Measurements from ENCODE around the gene RBBP7. TPM values are rescaled to one million over a fixed set of nuclear protein-coding genes. Genes with fewer than 3 reads are reported as not detected.

Gene RBBP7
- total RNA-seq, 1 experiment from 2014 or later = 155 TPM

DNA sequence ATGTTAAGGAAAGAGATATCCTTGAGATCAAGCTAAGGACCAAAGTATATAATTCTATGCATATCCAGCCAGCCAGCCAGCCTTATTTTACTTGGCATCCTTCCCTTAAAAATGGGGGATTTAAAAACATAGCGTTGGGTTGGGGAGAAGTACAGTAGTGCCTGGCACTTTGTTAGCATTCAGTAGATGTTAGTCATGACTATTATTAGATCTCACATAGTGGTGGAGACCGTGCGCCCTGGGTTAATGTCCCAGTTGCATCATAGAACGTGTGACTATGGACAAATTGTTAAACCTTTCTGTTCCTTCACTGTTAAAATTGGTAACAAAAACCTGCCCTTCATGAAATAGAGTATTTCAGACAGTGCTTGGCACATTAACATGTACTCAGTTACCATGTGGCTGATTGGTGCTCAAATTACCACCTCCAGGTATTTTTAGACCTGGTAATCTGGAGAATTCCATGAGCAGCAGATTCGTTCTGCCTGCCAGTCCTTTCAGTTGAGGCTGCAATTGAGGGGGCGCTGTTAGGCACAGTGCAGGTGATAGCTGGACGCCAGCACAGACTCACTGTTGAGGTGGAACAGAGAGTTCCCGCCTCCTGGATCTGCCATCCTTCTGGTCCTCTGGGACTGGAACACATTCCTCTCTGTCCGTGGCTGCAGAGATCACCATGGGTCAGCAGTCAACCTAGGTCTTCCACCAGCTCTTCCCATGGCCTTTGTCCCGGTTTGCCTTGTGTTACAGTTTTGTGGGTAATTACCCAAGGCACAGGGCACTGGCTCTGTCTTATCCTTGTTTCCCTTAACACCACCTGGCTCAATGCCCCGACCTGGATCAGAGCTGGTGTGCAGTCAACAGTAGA is 31.7 kb downstream of the RBBP7 start:
- H3K27ac ChIP-seq (ENCODE audit: low read length) = no peak overlapping the region
- no TSS peak for BruUV-seq (replicated peaks)
- 0 out of 2 replicates have a peak, but pooled peaks cover 3% of the 10 kb centered on the region for H3K4me1 ChIP-seq (ENCODE audit: insufficient read depth, low read length)
- no peak for ATAC-seq
- H4K20me1 ChIP-seq (ENCODE audit: low read length) = no peaks in the 10 kb centered on the region
- H3K9me2 ChIP-seq (replicated peaks; ENCODE audit: low read length) = no peaks in the 10 kb centered on the region
- no peaks in the 10 kb centered on the region for H3K9me3 ChIP-seq (ENCODE audit: low read length)
- CTCF ChIA-PET = no interaction called here
- H3K27me3 ChIP-seq (ENCODE audit: low read length) = no peaks in the 10 kb centered on the region
- H3K79me2 ChIP-seq (ENCODE audit: low read length) = no peaks in the 10 kb centered on the region
- intact Hi-C loops (cut with micrococcal nuclease) = no loop called here
- DNase-seq = no peak
- H2AFZ ChIP-seq (ENCODE audit: low read length) = no peak overlapping the region
- POLR2A ChIA-PET (ENCODE audit: unreplicated experiment) = no interaction called here
- TF ChIP-seq EZH2 (IDR thresholded peaks at IDR 0.05; ENCODE audit: low read length, unreplicated experiment) (no peak), EZH2phosphoT487 (IDR thresholded peaks at IDR 0.05; ENCODE audit: borderline replicate concordance, low read length) (no peak)
- TF ChIP-seq, protein P1, sequence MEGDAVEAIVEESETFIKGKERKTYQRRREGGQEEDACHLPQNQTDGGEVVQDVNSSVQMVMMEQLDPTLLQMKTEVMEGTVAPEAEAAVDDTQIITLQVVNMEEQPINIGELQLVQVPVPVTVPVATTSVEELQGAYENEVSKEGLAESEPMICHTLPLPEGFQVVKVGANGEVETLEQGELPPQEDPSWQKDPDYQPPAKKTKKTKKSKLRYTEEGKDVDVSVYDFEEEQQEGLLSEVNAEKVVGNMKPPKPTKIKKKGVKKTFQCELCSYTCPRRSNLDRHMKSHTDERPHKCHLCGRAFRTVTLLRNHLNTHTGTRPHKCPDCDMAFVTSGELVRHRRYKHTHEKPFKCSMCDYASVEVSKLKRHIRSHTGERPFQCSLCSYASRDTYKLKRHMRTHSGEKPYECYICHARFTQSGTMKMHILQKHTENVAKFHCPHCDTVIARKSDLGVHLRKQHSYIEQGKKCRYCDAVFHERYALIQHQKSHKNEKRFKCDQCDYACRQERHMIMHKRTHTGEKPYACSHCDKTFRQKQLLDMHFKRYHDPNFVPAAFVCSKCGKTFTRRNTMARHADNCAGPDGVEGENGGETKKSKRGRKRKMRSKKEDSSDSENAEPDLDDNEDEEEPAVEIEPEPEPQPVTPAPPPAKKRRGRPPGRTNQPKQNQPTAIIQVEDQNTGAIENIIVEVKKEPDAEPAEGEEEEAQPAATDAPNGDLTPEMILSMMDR (conservative IDR thresholded peaks at IDR 0.05; ENCODE audit: low read depth, low read length) = no peak
- H3F3A ChIP-seq (ENCODE audit: low read length, unreplicated experiment) = no peaks in the 10 kb centered on the region
- no peak overlapping the region for H3K9ac ChIP-seq (ENCODE audit: low read length)
- H3K4me2 ChIP-seq (ENCODE audit: low read length) = no peak overlapping the region
- no peak overlapping the region for H3K4me3 ChIP-seq (ENCODE audit: low read length)
- H3K36me3 ChIP-seq (ENCODE audit: low read depth, low read length) = peaks cover 50% of the 10 kb centered on the region

DNA sequence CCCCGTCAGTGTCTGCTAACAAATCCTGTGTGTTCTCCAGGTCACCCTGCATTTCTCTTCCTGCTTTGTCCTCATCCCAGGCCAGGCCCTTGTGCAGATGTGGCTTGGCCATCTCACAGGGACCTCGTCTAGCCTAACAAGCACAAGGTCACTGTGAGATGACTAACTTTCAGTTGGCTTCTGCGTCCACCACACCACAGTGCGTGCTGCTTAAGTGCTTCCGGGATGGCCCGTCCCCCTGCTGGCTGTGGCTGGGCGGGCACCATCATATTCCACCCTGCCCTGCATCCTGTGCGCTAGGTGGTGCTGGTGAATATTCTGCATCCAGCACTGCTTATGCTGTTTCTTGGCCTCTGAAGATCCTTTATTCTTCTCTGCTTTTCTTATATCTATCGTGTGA is 33.8 kb downstream of the RBBP7 start:
- Histone ChIP-seq H3K9me3 (ENCODE audit: low read length) (no peaks in the 10 kb centered on the region), H2AFZ (ENCODE audit: low read length) (no peak overlapping the region), H4K20me1 (ENCODE audit: low read length) (no peaks in the 10 kb centered on the region), H3K9ac (ENCODE audit: low read length) (no peak overlapping the region), H3K4me3 (ENCODE audit: low read length) (no peak overlapping the region), H3K79me2 (ENCODE audit: low read length) (no peaks in the 10 kb centered on the region), H3K27me3 (ENCODE audit: low read length) (no peaks in the 10 kb centered on the region), H3F3A (ENCODE audit: low read length, unreplicated experiment) (no peaks in the 10 kb centered on the region), H3K27ac (ENCODE audit: low read length) (no peak overlapping the region), H3K9me2 (replicated peaks; ENCODE audit: low read length) (no peaks in the 10 kb centered on the region), H3K4me2 (ENCODE audit: low read length) (no peak overlapping the region), H3K36me3 (ENCODE audit: low read depth, low read length) (peaks cover 51% of the 10 kb centered on the region), H3K4me1 (ENCODE audit: insufficient read depth, low read length) (0 out of 2 replicates have a peak, but pooled peaks cover 3% of the 10 kb centered on the region)
- intact Hi-C loops (cut with micrococcal nuclease) = no loop called here
- CTCF ChIA-PET = no interaction called here
- no TSS peak for BruUV-seq (replicated peaks)
- POLR2A ChIA-PET (ENCODE audit: unreplicated experiment) = no interaction called here
- ATAC-seq (peak; percentile 49; the same call in 1 of the 2 replicates), DNase-seq (peak; percentile 9)
- no peak for TF ChIP-seq EZH2phosphoT487 (IDR thresholded peaks at IDR 0.05; ENCODE audit: borderline replicate concordance, low read length)
- TF ChIP-seq, protein P1 (conservative IDR thresholded peaks at IDR 0.05; ENCODE audit: low read depth, low read length) = peak; percentile 51

DNA sequence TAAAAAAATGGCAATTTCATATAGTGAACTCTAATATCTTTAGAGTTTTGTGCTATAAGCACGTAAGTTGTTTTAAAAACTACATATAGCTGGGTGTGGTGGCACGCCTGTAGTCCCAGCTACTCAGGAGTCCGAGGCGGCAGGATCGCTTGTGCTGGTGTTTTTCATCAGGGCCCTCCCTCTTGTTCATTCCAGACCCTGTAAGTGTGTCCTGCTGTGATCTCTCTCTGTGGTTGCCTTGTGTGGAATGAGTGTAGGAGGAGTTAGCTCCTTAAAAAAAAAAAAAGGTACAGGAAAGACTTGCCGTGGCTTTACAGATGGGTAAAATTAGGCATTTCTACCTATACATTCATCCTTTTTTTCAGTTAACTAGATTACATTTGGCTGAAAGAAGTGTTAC is 35.4 kb downstream of the RBBP7 start:
- H3K27ac ChIP-seq (ENCODE audit: low read length) = no peak overlapping the region
- peaks cover 55% of the 10 kb centered on the region for H3K36me3 ChIP-seq (ENCODE audit: low read depth, low read length)
- no peak overlapping the region for H2AFZ ChIP-seq (ENCODE audit: low read length)
- no peak overlapping the region for H3K4me2 ChIP-seq (ENCODE audit: low read length)
- H3K4me3 ChIP-seq (ENCODE audit: low read length) = no peak overlapping the region
- no peak for TF ChIP-seq EZH2phosphoT487 (IDR thresholded peaks at IDR 0.05; ENCODE audit: borderline replicate concordance, low read length)
- no peak for TF ChIP-seq EZH2 (IDR thresholded peaks at IDR 0.05; ENCODE audit: low read length, unreplicated experiment)
- TF ChIP-seq, protein P1 (conservative IDR thresholded peaks at IDR 0.05; ENCODE audit: low read depth, low read length) = no peak
- no peaks in the 10 kb centered on the region for H4K20me1 ChIP-seq (ENCODE audit: low read length)
- H3K27me3 ChIP-seq (ENCODE audit: low read length) = no peaks in the 10 kb centered on the region
- H3K9ac ChIP-seq (ENCODE audit: low read length) = no peak overlapping the region
- BruUV-seq (replicated peaks) = no TSS peak
- DNase-seq = no peak
- ChIA-PET CTCF (no interaction called here), POLR2A (ENCODE audit: unreplicated experiment) (no interaction called here)
- no peak for ATAC-seq
- no peaks in the 10 kb centered on the region for H3F3A ChIP-seq (ENCODE audit: low read length, unreplicated experiment)
- intact Hi-C loops (cut with micrococcal nuclease) = no loop called here
- H3K79me2 ChIP-seq (ENCODE audit: low read length) = no peaks in the 10 kb centered on the region
- H3K4me1 ChIP-seq (ENCODE audit: insufficient read depth, low read length) = 0 out of 2 replicates have a peak, but pooled peaks cover under 1% of the 10 kb centered on the region
- no peaks in the 10 kb centered on the region for H3K9me2 ChIP-seq (replicated peaks; ENCODE audit: low read length)
- no peaks in the 10 kb centered on the region for H3K9me3 ChIP-seq (ENCODE audit: low read length)
